Measurements from ENCODE around the gene ACVR1. TPM values are rescaled to one million over a fixed set of nuclear protein-coding genes. Genes with fewer than 3 reads are reported as not detected.

ACVR1 gene
- total RNA-seq, 1 experiment from 2014 or later, result 26.4 TPM

- CTCF ChIA-PET, result no interaction called here
- no peaks in the 10 kb centered on the region for H3K9me3 Mint-ChIP-seq (ENCODE audit: unreplicated experiment)
- intact Hi-C loops (cut with micrococcal nuclease), result no loop called here
- BruUV-seq (replicated peaks), result no TSS peak
- peaks cover 17% of the 10 kb centered on the region for H3K4me1 Mint-ChIP-seq (ENCODE audit: insufficient read depth, unreplicated experiment)
- H3K27me3 Mint-ChIP-seq (ENCODE audit: insufficient read depth, unreplicated experiment), result no peaks in the 10 kb centered on the region
- peaks cover 15% of the 10 kb centered on the region for H3K36me3 Mint-ChIP-seq (ENCODE audit: insufficient read depth, unreplicated experiment)
- POLR2A ChIA-PET, result no interaction called here
- no peak for TF ChIP-seq CTCF (IDR thresholded peaks at IDR 0.05; ENCODE audit: unreplicated experiment)
- no peak overlapping the region for H3K4me3 Mint-ChIP-seq (ENCODE audit: unreplicated experiment)
- no peak for DNase-seq (ENCODE audit: unreplicated experiment)
- H3K27ac Mint-ChIP-seq (ENCODE audit: low read depth, unreplicated experiment), result no peak overlapping the region
These were observed 129.7 kb downstream of the ACVR1 start for GRCh38 chr2:157746234-157746950.

GRCh38 chr2:157744571-157745076 is 131.5 kb downstream of the ACVR1 start:
- BruUV-seq (replicated peaks), result no TSS peak
- Mint-ChIP-seq H3K4me3 (ENCODE audit: unreplicated experiment) (no peak overlapping the region), H3K36me3 (ENCODE audit: insufficient read depth, unreplicated experiment) (peaks cover 29% of the 10 kb centered on the region), H3K27me3 (ENCODE audit: insufficient read depth, unreplicated experiment) (no peaks in the 10 kb centered on the region), H3K27ac (ENCODE audit: low read depth, unreplicated experiment) (no peak overlapping the region), H3K4me1 (ENCODE audit: insufficient read depth, unreplicated experiment) (peaks cover 7% of the 10 kb centered on the region), H3K9me3 (ENCODE audit: unreplicated experiment) (no peaks in the 10 kb centered on the region)
- intact Hi-C loops (cut with micrococcal nuclease), result no loop called here
- ChIA-PET POLR2A (no interaction called here), CTCF (interaction anchor here (0.9 kb wide), 1 partner anchor 15 kb away, joined by 4 read pairs; no protein-coding TSS in a partner anchor)
- no peak for DNase-seq (ENCODE audit: unreplicated experiment)
- TF ChIP-seq CTCF (IDR thresholded peaks at IDR 0.05; ENCODE audit: unreplicated experiment), result no peak

GRCh38 chr2:157743051-157743450 is 133.1 kb downstream of the ACVR1 start:
- H3K36me3 Mint-ChIP-seq (ENCODE audit: insufficient read depth, unreplicated experiment), result peaks cover 37% of the 10 kb centered on the region
- CTCF ChIA-PET, result interaction anchor here (0.7 kb wide), 1 partner anchor 9 kb away, joined by 3 read pairs; no protein-coding TSS in a partner anchor
- DNase-seq (ENCODE audit: unreplicated experiment), result no peak

More at GRCh38 chr2:157743051-157743450, 133.1 kb downstream of the ACVR1 start:
- no peak for TF ChIP-seq CTCF (IDR thresholded peaks at IDR 0.05; ENCODE audit: unreplicated experiment)
- intact Hi-C loops (cut with micrococcal nuclease), result no loop called here
- no peaks in the 10 kb centered on the region for H3K27me3 Mint-ChIP-seq (ENCODE audit: insufficient read depth, unreplicated experiment)
- no peak overlapping the region for H3K4me3 Mint-ChIP-seq (ENCODE audit: unreplicated experiment)
- no TSS peak for BruUV-seq (replicated peaks)
- peaks cover 6% of the 10 kb centered on the region for H3K4me1 Mint-ChIP-seq (ENCODE audit: insufficient read depth, unreplicated experiment)
- POLR2A ChIA-PET, result interaction anchor here (0.8 kb wide), 1 partner anchor 473 kb away, joined by 3 read pairs; no protein-coding TSS in a partner anchor
- no peaks in the 10 kb centered on the region for H3K9me3 Mint-ChIP-seq (ENCODE audit: unreplicated experiment)
- H3K27ac Mint-ChIP-seq (ENCODE audit: low read depth, unreplicated experiment), result no peak overlapping the region

Data from MCF 10A (cell line).